Vagina (tissue), 2 donors: ENCODE measurements around the gene RHBDD1. TPM values are rescaled to one million over a fixed set of nuclear protein-coding genes. Genes with fewer than 3 reads are reported as not detected.
A peak's percentile ranks its signal among the peaks of the same experiment; 100 is the strongest.

Experiments used
- DNase-seq, 2 donors: peaks; one replicate each; pipeline ENCODE4 v3.0.0-alpha.2; 2017; ENCODE audit errors: extremely low spot score in 2 of 2
- H3K27ac ChIP-seq: fragments of 200-600 bp; sonication (generic); one replicate; pipeline ENCODE4 v1.5.1; 2019
- H3K27me3 ChIP-seq: fragments of 200-600 bp; sonication (generic); one replicate; pipeline ENCODE4 v1.5.1; 2019
- H3K36me3 ChIP-seq, 2 donors: fragments of 200-600 bp; sonication (generic); one replicate each; pipeline ENCODE4 v1.5.1; 2017 to 2019
- H3K4me1 ChIP-seq: fragments of 200-600 bp; sonication (generic); one replicate; pipeline ENCODE4 v1.5.1; 2019
- H3K4me3 ChIP-seq, 2 donors: fragments of 200-600 bp; sonication (generic); 1 replicate in 1 of 2; 2 replicates in 1 of 2; pipeline ENCODE4 v1.5.1; 2016 to 2019
- H3K9me3 ChIP-seq: fragments of 200-600 bp; sonication (generic); one replicate; pipeline ENCODE4 v1.5.1; 2019
- POLR2A ChIP-seq, 2 donors: fragments of 450-650 bp; IDR thresholded peaks; one replicate each; pipeline ENCODE4 v1.6.1; 2017; ENCODE audit warnings: antibody characterized with exemption in 2 of 2, mild to moderate bottlenecking in 2 of 2, moderate library complexity in 2 of 2
- POLR2AphosphoS5 ChIP-seq, 2 donors: sonication (generic); formaldehyde crosslinking; IDR thresholded peaks; one replicate each; pipeline ENCODE4 v1.9.0; 2017; ENCODE audit warnings: antibody characterized with exemption in 2 of 2, mild to moderate bottlenecking in 2 of 2, low read depth in 1 of 2; ENCODE audit not compliant: insufficient read depth in 1 of 2
- intact Hi-C: fragments of 100-400 bp; cut with DNase I; formaldehyde crosslinking; loops from one replicate; pipeline ENCODE4 v1.15.1; 2023
- total RNA-seq: library from RNA; depleted of rRNA; stranded (reverse); fragments of >200 nt; gene quantifications from one replicate; pipeline ENCODE4 v1.2.3, GENCODE V29; 2016
- TF ChIP-seq, protein P1 (sequence below), 3 experiments: fragments of 450-650 bp in 2 of 3; fragments of 200-600 bp in 1 of 3; sonication (generic) in 1 of 3; IDR thresholded peaks; one replicate each; pipeline ENCODE4 v1.5.1; 2017 to 2019; ENCODE audit warnings: antibody characterized with exemption in 3 of 3, mild to moderate bottlenecking in 2 of 3, moderate library complexity in 2 of 3

Gene RHBDD1
- 27.3 TPM for total RNA-seq

GRCh38 chr2:226835796-226836547, at the start of gene RHBDD1:
RHBDD1 (plus strand) TSS chr2:226836054; CDS start chr2:226864694, 28,640 bp downstream.
- Histone ChIP-seq H3K4me3 (peak within 1 kb of the TSS; percentile 75 to 87), H3K36me3 (no peaks in the 10 kb centered on the region), H3K27ac (peak within 1 kb of the TSS; percentile 98), H3K4me1 (peaks cover 26% of the 10 kb centered on the region), H3K27me3 (no peaks in the 10 kb centered on the region), H3K9me3 (no peaks in the 10 kb centered on the region)
- intact Hi-C loops, result no loop called here
- peak in 1 of 2 donors; percentile 45 for TF ChIP-seq POLR2A (IDR thresholded peaks at IDR 0.05)
- TF ChIP-seq POLR2AphosphoS5 (IDR thresholded peaks at IDR 0.05; ENCODE audit: insufficient read depth in 1 of 2, low read depth in 1 of 2), result peak; percentile 63 to 97
- TF ChIP-seq, protein P1, sequence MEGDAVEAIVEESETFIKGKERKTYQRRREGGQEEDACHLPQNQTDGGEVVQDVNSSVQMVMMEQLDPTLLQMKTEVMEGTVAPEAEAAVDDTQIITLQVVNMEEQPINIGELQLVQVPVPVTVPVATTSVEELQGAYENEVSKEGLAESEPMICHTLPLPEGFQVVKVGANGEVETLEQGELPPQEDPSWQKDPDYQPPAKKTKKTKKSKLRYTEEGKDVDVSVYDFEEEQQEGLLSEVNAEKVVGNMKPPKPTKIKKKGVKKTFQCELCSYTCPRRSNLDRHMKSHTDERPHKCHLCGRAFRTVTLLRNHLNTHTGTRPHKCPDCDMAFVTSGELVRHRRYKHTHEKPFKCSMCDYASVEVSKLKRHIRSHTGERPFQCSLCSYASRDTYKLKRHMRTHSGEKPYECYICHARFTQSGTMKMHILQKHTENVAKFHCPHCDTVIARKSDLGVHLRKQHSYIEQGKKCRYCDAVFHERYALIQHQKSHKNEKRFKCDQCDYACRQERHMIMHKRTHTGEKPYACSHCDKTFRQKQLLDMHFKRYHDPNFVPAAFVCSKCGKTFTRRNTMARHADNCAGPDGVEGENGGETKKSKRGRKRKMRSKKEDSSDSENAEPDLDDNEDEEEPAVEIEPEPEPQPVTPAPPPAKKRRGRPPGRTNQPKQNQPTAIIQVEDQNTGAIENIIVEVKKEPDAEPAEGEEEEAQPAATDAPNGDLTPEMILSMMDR (IDR thresholded peaks at IDR 0.05), result no peak
- DNase-seq, result peak in 1 of 2 donors; percentile 94

GRCh38 chr2:226788064-226788463, 47.8 kb upstream of the RHBDD1 start:
- Histone ChIP-seq H3K27ac (no peak overlapping the region), H3K36me3 (no peaks in the 10 kb centered on the region), H3K4me3 (no peak overlapping the region), H3K4me1 (peaks cover 45% of the 10 kb centered on the region), H3K9me3 (no peaks in the 10 kb centered on the region), H3K27me3 (no peaks in the 10 kb centered on the region)
- intact Hi-C loops, result no loop called here
- TF ChIP-seq POLR2A (IDR thresholded peaks at IDR 0.05) (no peak), POLR2AphosphoS5 (IDR thresholded peaks at IDR 0.05; ENCODE audit: insufficient read depth in 1 of 2, low read depth in 1 of 2) (no peak)
- TF ChIP-seq, protein P1 (IDR thresholded peaks at IDR 0.05), result no peak
- no peak for DNase-seq

DNA sequence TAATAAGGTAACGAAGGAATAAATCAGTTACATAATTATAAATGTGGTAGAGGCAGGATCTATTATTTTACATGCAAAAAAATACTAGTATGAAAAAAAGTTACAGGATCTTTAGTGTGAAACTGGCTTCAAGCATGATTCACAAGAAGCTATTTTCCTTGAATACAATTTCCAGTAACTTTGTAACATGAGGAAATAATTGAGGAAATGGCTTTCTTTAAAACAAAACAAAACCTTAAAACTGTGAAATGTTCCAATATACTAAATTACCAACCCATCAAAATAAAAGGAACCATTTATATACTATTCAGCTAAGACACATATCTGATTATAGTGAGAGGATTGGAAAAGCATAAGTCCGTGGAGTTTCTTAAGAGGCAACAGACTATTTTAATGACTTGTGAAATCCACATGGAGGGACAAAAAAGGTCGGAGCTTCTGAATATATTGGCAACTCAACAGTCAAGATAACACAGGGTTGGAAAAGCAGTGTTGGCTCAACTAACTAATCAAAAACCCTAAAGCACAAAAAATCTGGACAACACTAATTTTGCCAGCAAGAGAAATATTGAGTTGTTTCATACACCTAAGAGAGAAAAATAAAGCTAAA, 46.9 kb upstream of the RHBDD1 start:
- Histone ChIP-seq H3K4me1 (peaks cover 43% of the 10 kb centered on the region), H3K27me3 (no peaks in the 10 kb centered on the region), H3K27ac (no peak overlapping the region), H3K9me3 (no peaks in the 10 kb centered on the region), H3K36me3 (no peaks in the 10 kb centered on the region), H3K4me3 (no peak overlapping the region)
- no peak for DNase-seq
- TF ChIP-seq, protein P1 (IDR thresholded peaks at IDR 0.05), result no peak
- TF ChIP-seq POLR2AphosphoS5 (IDR thresholded peaks at IDR 0.05; ENCODE audit: insufficient read depth in 1 of 2, low read depth in 1 of 2) (no peak), POLR2A (IDR thresholded peaks at IDR 0.05) (no peak)
- intact Hi-C loops, result no loop called here

GRCh38 chr2:226790011-226790410, 45.8 kb upstream of the RHBDD1 start:
- no peak overlapping the region for H3K4me3 ChIP-seq
- H3K4me1 ChIP-seq, result peaks cover 48% of the 10 kb centered on the region
- no peaks in the 10 kb centered on the region for H3K36me3 ChIP-seq
- H3K9me3 ChIP-seq, result no peaks in the 10 kb centered on the region
- H3K27me3 ChIP-seq, result no peaks in the 10 kb centered on the region
- no peak for DNase-seq
- no peak overlapping the region for H3K27ac ChIP-seq
- TF ChIP-seq POLR2AphosphoS5 (IDR thresholded peaks at IDR 0.05; ENCODE audit: insufficient read depth in 1 of 2, low read depth in 1 of 2), result no peak
- TF ChIP-seq, protein P1 (IDR thresholded peaks at IDR 0.05), result no peak
- no peak for TF ChIP-seq POLR2A (IDR thresholded peaks at IDR 0.05)
- intact Hi-C loops, result loop anchor here (10.0 kb wide), 3 partner anchors 45 to 895 kb away; no protein-coding TSS in a partner anchor
